PC-9 (cell line): ENCODE results near the gene FANCM.
"Not testable (repeated sequence)": the region's sequence is repeated elsewhere in the genome, so short reads cannot be mapped to it uniquely, and the experiment has no call there.

ENCODE experiments used
- CTCF ChIP-seq: fragments of 200-600 bp; sonication (generic); conservative IDR thresholded peaks from 2 replicates; pipeline ENCODE4 v1.6.1; 2017; ENCODE audit warnings: mixed run types, antibody characterized with exemption, mild to moderate bottlenecking, moderate library complexity
- EZH2 ChIP-seq: fragments of 200-600 bp; sonication (generic); IDR thresholded peaks from 2 replicates; pipeline ENCODE4 v1.8.0; 2017; ENCODE audit warnings: antibody characterized with exemption, low read depth

- not testable (repeated sequence) for TF ChIP-seq EZH2, CTCF
Observed at GRCh38 chr14:45213716-45214115, 78.0 kb downstream of the FANCM start.
